GM19455 (cell line): Measurements from ENCODE around the gene RPGRIP1L.

Source experiments
- ATAC-seq: cut with Tn5 transposase; IDR thresholded peaks from one replicate; pipeline ENCODE4 v1.9.1; 2021; ENCODE audit not compliant: unreplicated experiment

The RPGRIP1L gene

GRCh38 chr16:53664724-53665345 lies 38.8 kb downstream of the RPGRIP1L start:
- peak; percentile 79 for ATAC-seq

GRCh38 chr16:53662072-53662471 lies 41.6 kb downstream of the RPGRIP1L start:
- ATAC-seq: no peak

- ATAC-seq: no peak
Observed at GRCh38 chr16:53654946-53655345, 48.7 kb downstream of the RPGRIP1L start.

- no peak for ATAC-seq
Observed at GRCh38 chr16:53651357-53651756, 52.3 kb downstream of the RPGRIP1L start.

GRCh38 chr16:53646506-53646905 lies 57.2 kb downstream of the RPGRIP1L start:
- no peak for ATAC-seq

- no peak for ATAC-seq
Observed at GRCh38 chr16:53643474-53643873, 60.2 kb downstream of the RPGRIP1L start.

- ATAC-seq: no peak
Observed at GRCh38 chr16:53642094-53642493, 61.6 kb downstream of the RPGRIP1L start.

- ATAC-seq: no peak
Observed at GRCh38 chr16:53636978-53637377, 66.7 kb downstream of the RPGRIP1L start.

GRCh38 chr16:53632526-53632925 lies 71.1 kb downstream of the RPGRIP1L start:
- ATAC-seq: no peak

- ATAC-seq: no peak
Observed at GRCh38 chr16:53631236-53632025, 72.2 kb downstream of the RPGRIP1L start.

- no peak for ATAC-seq
Observed at GRCh38 chr16:53629607-53630312, 73.9 kb downstream of the RPGRIP1L start.

GRCh38 chr16:53629151-53629550 lies 74.5 kb downstream of the RPGRIP1L start:
- no peak for ATAC-seq

- no peak for ATAC-seq
Observed at GRCh38 chr16:53626811-53627210, 76.8 kb downstream of the RPGRIP1L start.

- ATAC-seq: no peak
Observed at GRCh38 chr16:53626161-53626560, 77.5 kb downstream of the RPGRIP1L start.

- ATAC-seq: no peak
Observed at GRCh38 chr16:53625221-53625620, 78.4 kb downstream of the RPGRIP1L start.

- ATAC-seq: no peak
Observed at GRCh38 chr16:53622315-53622714, 81.3 kb downstream of the RPGRIP1L start.

- ATAC-seq: no peak
Observed at GRCh38 chr16:53620476-53620875, 83.2 kb downstream of the RPGRIP1L start.

- no peak for ATAC-seq
Observed at GRCh38 chr16:53619235-53619634, 84.4 kb downstream of the RPGRIP1L start.

- ATAC-seq: no peak
Observed at GRCh38 chr16:53614346-53614745, 89.3 kb downstream of the RPGRIP1L start.

- no peak for ATAC-seq
Observed at GRCh38 chr16:53612003-53612402, 91.7 kb downstream of the RPGRIP1L start.

- no peak for ATAC-seq
Observed at GRCh38 chr16:53611179-53611696, 92.4 kb downstream of the RPGRIP1L start.

- no peak for ATAC-seq
Observed at GRCh38 chr16:53609536-53609935, 94.1 kb downstream of the RPGRIP1L start.
